GM19324 (cell line): ENCODE data around the gene ARMC7.
"Not testable (repeated sequence)": the region's sequence is repeated elsewhere in the genome, so short reads cannot be mapped to it uniquely, and the experiment has no call there.

Source experiments
- ATAC-seq: cut with Tn5 transposase; IDR thresholded peaks from one replicate; pipeline ENCODE4 v1.9.1; 2021; ENCODE audit warnings: mild to moderate bottlenecking, moderate library complexity; ENCODE audit not compliant: unreplicated experiment, low FRiP score

Gene ARMC7

DNA sequence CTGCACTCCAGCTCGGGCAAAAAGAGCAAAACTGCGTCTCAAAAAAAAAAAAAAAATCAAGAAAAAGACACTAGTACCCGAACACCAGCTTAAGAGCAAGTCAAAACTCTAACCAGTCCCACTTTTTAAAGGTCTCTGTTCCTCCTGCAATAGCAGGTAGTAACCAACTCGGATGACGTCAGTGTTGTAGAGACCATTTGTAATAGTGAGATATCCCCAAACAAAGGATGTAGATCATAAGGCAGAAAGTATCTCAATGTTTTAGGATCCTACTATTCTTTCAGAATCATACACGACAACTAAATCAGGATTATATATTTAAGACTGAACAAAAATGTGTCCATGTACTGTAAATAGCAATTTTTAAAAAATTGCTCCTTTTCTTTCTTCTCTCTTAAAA, 42.2 kb downstream of the ARMC7 start:
- no peak for ATAC-seq

GRCh38 chr17:75152523-75152921, 42.8 kb downstream of the ARMC7 start:
- ATAC-seq, result no peak

DNA sequence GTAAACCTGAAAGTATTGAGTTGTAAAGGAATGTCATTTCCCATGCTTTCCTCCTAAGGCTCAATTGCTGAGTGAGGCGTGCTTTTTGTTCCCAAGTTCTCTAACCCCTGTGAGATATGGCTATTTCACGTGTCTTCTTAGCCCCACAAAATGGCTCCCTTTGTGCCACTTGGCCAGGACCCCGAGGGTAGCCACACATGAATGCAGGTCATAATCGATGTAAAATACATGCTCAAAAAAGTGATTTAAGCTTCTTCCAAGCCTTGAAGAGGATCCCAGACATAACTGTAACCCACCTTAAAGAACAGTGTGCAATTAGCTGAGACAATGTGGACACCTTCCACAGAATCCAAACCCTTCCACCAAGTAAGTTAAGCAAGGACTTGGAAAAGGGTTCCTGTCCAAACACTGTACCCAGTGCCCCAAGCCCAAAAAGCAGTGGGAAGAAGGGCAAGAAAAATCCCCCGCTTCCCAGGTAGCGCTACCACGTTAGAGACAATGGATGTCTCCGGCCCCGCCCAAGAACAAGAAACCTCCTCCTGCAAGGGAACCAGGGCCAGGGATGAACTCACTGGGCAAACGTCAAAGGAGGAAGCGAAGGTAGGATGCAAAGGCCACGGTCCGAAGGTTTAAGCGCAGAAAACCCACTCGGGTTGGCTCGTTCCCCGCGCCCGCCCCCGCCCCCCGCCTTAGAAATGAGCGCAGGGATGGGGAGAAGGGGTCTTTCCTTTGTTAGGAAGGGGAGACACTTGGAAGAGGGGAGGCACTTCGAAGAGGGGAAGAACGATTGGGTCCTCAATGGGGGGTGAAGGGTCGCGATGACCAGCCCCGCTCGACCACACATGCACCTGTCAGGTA, 43.4 kb downstream of the ARMC7 start:
- no peak for ATAC-seq

GRCh38 chr17:75153780-75154194, 44.0 kb downstream of the ARMC7 start:
- peak; percentile 17 for ATAC-seq

DNA sequence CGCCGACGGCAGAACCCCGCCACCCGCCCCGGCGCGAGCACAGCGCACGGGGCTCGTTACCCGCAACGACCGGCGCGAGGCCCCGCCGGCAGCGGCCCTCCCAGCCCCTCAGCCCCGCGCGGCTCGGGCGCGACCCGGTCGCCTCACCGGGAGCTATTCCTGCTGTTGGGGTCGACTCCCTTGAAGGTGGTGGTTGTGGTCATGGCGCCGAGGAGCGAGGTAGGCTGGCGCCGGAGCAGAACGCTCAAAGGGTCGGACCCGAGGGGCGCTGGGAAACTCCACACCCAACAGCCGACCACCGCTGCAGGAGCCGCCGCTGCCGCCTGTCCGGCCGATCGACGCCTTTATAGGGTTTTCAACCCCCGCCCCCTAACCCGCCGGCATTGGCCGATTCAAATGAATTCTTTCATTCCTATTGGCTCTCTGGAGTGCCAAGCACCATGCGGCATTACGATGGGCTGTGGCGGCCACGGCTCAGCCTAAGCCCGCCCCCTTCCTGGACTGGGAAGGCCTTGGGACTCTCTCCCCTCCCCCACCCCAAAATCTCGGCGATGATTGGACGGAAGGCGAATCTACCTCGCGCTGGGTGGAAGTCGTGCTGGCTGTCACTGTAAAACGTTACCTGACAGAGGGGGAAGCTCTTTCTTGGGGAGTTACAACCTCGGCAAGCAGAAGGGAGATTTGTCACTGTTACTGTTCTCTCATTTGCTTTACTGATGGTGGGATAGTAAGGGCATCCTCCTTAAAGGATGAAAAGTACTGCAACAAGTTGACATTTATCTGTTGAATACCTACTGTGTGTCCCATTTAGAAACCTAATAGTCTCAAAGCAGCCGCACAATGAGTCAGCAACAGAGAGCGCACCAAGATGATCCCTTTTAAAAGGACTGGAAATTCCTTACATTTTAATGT, 44.7 kb downstream of the ARMC7 start, which contains the start of gene JPT1:
JPT1 (minus strand) TSS at position 318 of the 912 bp plus-strand sequence; CDS start at position 203, 115 bp downstream.
- ATAC-seq, result peak; percentile 91

DNA sequence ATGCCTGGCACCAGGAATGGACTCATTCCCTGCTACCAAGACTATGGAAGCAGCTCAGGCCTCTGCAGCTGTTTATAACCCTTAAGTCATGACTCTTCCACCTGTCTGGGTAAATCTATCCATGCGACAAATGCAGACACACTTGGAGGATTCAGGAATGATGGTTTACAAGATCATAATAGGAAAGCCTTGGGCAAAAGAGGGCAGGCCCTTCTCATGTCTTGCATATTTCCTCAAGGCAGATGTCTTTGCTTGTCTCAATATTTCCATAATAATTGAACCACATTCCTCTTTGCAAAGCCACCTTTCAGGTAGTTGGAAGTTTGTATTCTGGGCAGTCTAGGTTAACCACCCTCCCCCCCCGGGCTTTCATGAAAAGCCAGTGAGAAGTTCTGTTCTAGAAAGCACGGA, 45.4 kb downstream of the ARMC7 start:
- ATAC-seq, result no peak

DNA sequence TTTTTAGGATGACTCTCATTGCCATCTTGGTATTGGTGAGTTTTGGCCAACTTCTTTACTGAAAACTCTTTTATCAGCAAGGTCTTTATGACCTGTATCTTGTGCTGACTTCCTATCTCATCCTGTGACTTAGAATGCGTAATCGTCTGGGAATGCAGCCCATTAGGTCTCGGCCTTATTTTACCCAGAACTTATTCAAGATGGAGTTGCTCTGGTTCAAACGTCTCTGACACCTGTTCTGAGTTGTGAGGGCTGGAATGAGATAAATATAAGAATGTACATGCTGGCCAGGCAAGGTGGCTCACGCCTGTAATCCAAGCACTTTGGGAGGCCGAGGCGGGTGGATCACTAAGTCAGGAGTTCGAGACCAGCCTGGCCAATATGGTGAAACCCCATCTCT, 48.7 kb downstream of the ARMC7 start:
- not testable (repeated sequence) for ATAC-seq

DNA sequence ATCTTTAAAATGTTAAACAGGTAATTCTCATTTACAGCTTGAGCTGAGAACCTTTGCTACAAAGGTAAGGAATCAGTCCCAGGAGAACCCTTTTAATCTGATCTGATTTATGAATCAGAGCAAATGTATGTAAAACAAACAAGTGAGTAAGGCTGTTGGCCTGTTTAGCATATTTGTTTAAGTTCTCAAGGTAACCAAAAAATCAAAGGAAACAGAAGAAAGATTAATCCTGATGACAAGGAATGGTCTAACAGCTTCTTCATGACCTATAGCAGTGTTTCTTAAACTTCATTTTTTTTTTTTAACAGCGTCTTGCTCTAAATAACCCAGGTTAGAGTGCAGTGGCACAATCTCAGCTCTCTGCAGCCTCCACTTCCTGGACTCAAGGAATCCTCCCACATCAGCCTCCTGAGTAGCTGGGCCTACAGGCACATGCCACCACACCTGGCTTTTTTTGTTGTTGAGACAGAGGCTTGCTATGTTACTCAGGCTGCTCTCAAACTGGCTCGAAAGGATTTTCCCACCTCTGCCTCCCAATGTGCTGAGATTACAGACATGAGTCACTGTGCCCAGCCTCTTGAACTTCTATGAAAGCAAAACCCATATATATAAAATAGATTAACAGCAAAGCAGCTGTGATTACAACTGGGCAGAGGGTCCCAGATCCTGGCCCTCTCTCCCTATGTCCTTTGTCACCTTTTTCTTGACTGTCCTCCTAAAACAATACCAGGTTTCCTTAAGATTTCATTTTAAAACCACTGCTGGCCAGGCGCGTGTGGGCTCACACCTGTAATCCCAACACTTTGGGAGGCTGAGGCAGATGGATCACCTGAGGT, 49.6 kb downstream of the ARMC7 start:
- no peak for ATAC-seq

GRCh38 chr17:75160211-75160610, 50.4 kb downstream of the ARMC7 start:
- ATAC-seq, result no peak

- ATAC-seq, result no peak
Observed at GRCh38 chr17:75163074-75163473, 53.3 kb downstream of the ARMC7 start.

- ATAC-seq, result not testable (repeated sequence)
Observed at GRCh38 chr17:75164606-75165005, 54.8 kb downstream of the ARMC7 start.

GRCh38 chr17:75168998-75169397, 59.2 kb downstream of the ARMC7 start:
- ATAC-seq, result no peak

DNA sequence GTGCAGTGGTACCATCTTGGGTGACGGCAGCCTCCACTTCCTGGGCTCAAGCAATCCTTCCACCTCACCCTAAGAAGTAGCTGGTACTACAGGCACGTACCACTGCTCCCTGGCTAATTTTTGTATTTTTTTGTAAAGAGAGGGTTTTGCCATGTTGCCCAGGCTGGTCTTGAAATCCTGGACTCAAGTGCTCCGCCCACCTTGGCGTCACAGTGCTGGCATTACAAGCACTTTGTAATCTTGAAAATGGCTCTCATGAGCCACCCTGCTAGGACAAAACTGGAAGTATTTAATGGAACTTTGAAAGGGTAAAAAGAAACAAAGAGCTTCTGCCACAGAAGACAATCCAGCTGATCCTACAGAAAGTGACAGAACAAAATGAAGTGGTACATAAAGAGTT, 63.8 kb downstream of the ARMC7 start:
- ATAC-seq, result no peak

DNA sequence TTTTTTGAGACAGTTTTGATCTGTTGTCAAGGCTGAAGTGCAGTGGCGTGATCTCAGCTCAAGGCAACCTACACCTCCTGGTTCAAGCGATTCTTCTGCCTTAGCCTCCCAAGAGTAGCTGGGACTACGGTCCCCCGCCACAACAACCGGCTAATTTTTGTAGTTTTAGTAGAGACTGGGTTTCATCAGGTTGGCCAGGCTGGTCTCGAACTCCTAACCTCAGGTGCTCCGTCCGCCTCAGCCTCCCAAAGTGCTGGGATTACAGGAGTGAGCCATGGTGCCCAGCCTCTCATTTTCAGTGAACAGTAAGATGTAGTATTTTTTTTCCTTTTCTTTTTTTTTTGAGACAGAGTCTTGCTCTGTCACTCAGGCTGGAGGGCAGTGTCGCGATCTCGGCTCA, 65.2 kb downstream of the ARMC7 start:
- no peak for ATAC-seq

DNA sequence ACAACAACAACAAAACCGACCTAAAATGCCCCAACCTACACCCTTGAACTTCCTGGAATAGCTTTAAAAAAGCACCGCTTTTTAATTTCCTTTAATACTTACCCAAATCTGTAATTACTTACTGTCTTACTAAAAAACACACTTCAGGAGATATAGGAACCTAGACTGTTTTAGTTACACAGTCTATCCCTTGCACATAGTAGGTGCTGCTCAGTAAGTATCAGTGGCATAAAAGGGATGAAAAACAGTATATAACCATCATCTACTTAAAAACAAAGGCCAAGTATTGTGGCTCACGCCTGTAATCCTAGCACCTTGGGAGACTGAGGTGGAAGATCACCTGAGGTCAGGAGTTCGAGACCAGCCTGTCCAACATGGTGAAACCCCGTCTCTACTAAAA, 66.9 kb downstream of the ARMC7 start:
- no peak for ATAC-seq

- ATAC-seq, result no peak
Observed at GRCh38 chr17:75178453-75178852, 68.7 kb downstream of the ARMC7 start.
